HCT116 (cell line): ENCODE results near the gene MYL3. TPM values are rescaled to one million over a fixed set of nuclear protein-coding genes. Genes with fewer than 3 reads are reported as not detected.

ENCODE experiments used
- ATAC-seq: fragments of 200-7000 bp; cut with Tn5 transposase; 2 replicates; pipeline ENCODE4 v1.9.1; 2020; ENCODE audit warnings: mild to moderate bottlenecking, moderate library complexity
- BruUV-seq: library from RNA; stranded (reverse); fragments of 400-500 nt; replicated peaks from 2 replicates; lab custom pipeline; 2021; lab: Mats Ljungman, UMichigan
- CTCF ChIA-PET: fragments of 300-600 bp; sonication (Branson Sonifier 250); formaldehyde crosslinking; loops from one replicate; lab custom pipeline; 2021; ENCODE audit warnings: antibody characterized with exemption; lab: Charles Lee
- POLR2A ChIA-PET: fragments of 300-600, 350-600 bp; sonication (Branson Sonifier 250); formaldehyde crosslinking; loops from one replicate; lab custom pipeline; 2021; ENCODE audit warnings: antibody characterized with exemption; lab: Charles Lee
- RAD21 ChIA-PET, 2 experiments: fragments of 300-600 bp; sonication (Branson Sonifier 250); formaldehyde crosslinking; loops; one replicate each; lab custom pipeline; 2023; ENCODE audit warnings: low total read pairs in 2 of 2; ENCODE audit not compliant: uncharacterized antibody in 2 of 2, unreplicated experiment in 2 of 2, low non-redundant PET in 1 of 2; lab: Charles Lee
- DNase-seq: peaks from one replicate; pipeline ENCODE4 v3.0.0-alpha.2; 2010; ENCODE audit warnings: low read depth, low spot score
- H2AFZ ChIP-seq: fragments of 200-600 bp; shearing (Covaris generic), sonication (generic); 2 replicates; pipeline ENCODE4 v1.6.1; 2017; ENCODE audit warnings: low read depth, mixed run types, mixed read lengths, antibody characterized with exemption, low read length; ENCODE audit not compliant: poor library complexity, severe bottlenecking
- H3K27ac ChIP-seq: 2 replicates; pipeline ENCODE4 v1.5.1; 2012; ENCODE audit warnings: low read depth, low read length
- H3K27me3 ChIP-seq: fragments of 200-600 bp; sonication (generic); 2 replicates; pipeline ENCODE4 v1.6.1; 2016; ENCODE audit warnings: mixed run types, low read length, mixed read lengths; ENCODE audit not compliant: insufficient read depth
- H3K36me3 ChIP-seq, 2 experiments: fragments of 200-500 bp in 1 of 2; fragments of 200-600 bp in 1 of 2; sonication (Bioruptor generic) in 1 of 2; sonication (generic) in 1 of 2; 2 replicates each; pipeline versions ENCODE4 v1.5.1 to v1.6.1; 2014 to 2016; ENCODE audit warnings: low read length in 2 of 2, inconsistent platforms in 1 of 2, mixed read lengths in 1 of 2, mixed run types in 1 of 2; ENCODE audit not compliant: insufficient read depth in 2 of 2, control insufficient read depth in 1 of 2
- H3K4me1 ChIP-seq, 2 experiments: fragments of 200-600 bp in 1 of 2; sonication (generic) in 1 of 2; 2 replicates each; pipeline versions ENCODE4 v1.5.1 to v1.6.1; 2012 to 2017; ENCODE audit warnings: low read length in 2 of 2, inconsistent platforms in 1 of 2, mild to moderate bottlenecking in 1 of 2, mixed read lengths in 1 of 2, mixed run types in 1 of 2, moderate library complexity in 1 of 2; ENCODE audit not compliant: insufficient read depth in 2 of 2, control insufficient read depth in 1 of 2
- H3K4me2 ChIP-seq: fragments of 200-600 bp; sonication (generic); 2 replicates; pipeline ENCODE4 v1.6.1; 2017; ENCODE audit warnings: mixed run types, low read length, mixed read lengths
- H3K4me3 ChIP-seq, 2 experiments: fragments of 200-600 bp in 1 of 2; sonication (generic) in 1 of 2; replicated peaks in 1 of 2; 2 replicates each; pipeline ENCODE4 v1.5.1; 2011 to 2016; ENCODE audit warnings: low read length in 2 of 2, control low read depth in 1 of 2, low read depth in 1 of 2, mild to moderate bottlenecking in 1 of 2, mixed read lengths in 1 of 2, mixed run types in 1 of 2
- H3K79me2 ChIP-seq: fragments of 200-600 bp; sonication (generic); 2 replicates; pipeline ENCODE4 v1.6.1; 2017; ENCODE audit warnings: mild to moderate bottlenecking, mixed run types, low read length, moderate library complexity, mixed read lengths; ENCODE audit not compliant: insufficient read depth
- H3K9ac ChIP-seq: fragments of 200-600 bp; sonication (generic); 2 replicates; pipeline ENCODE4 v1.6.1; 2016; ENCODE audit warnings: low read length, mixed read lengths
- H3K9me2 ChIP-seq: fragments of 200-600 bp; sonication (generic), shearing (Covaris generic); 2 replicates; pipeline ENCODE4 v1.6.1; 2017; ENCODE audit warnings: mixed run types, mild to moderate bottlenecking, moderate library complexity; ENCODE audit not compliant: insufficient read depth
- H3K9me3 ChIP-seq, 2 experiments: fragments of 200-500 bp in 1 of 2; fragments of 200-600 bp in 1 of 2; sonication (Bioruptor generic) in 1 of 2; sonication (generic) in 1 of 2; 2 replicates each; pipeline ENCODE4 v1.6.1; 2014 to 2017; ENCODE audit warnings: low read length in 2 of 2, mixed read lengths in 2 of 2, inconsistent platforms in 1 of 2, low read depth in 1 of 2, mild to moderate bottlenecking in 1 of 2, mixed run types in 1 of 2, moderate library complexity in 1 of 2; ENCODE audit not compliant: control insufficient read depth in 1 of 2, insufficient read depth in 1 of 2
- H4K20me1 ChIP-seq: fragments of 200-600 bp; sonication (generic), shearing (Covaris generic); 2 replicates; pipeline ENCODE4 v1.6.1; 2017; ENCODE audit warnings: mixed run types, mild to moderate bottlenecking, moderate library complexity; ENCODE audit not compliant: insufficient read depth
- ATF3 ChIP-seq: IDR thresholded peaks from 2 replicates; pipeline ENCODE4 v1.6.1; 2012
- CBX3 ChIP-seq: IDR thresholded peaks from 2 replicates; pipeline ENCODE4 v1.6.1; 2012; ENCODE audit warnings: low read depth
- CEBPB ChIP-seq: IDR thresholded peaks from 2 replicates; pipeline ENCODE4 v1.6.1; 2012; ENCODE audit warnings: low read depth
- EGR1 ChIP-seq: IDR thresholded peaks from 2 replicates; pipeline ENCODE4 v1.6.1; 2012; ENCODE audit warnings: low read depth
- ELF1 ChIP-seq: IDR thresholded peaks from 2 replicates; pipeline ENCODE4 v1.6.1; 2012; ENCODE audit warnings: low read depth, borderline replicate concordance
- EZH2 ChIP-seq: fragments of 200-600 bp; sonication (generic); IDR thresholded peaks from 2 replicates; pipeline ENCODE4 v1.6.1; 2017; ENCODE audit warnings: antibody characterized with exemption, mixed run types
- EZH2phosphoT487 ChIP-seq: fragments of 200-600 bp; IDR thresholded peaks from 2 replicates; pipeline ENCODE4 v1.6.1; 2018; ENCODE audit warnings: antibody characterized with exemption, borderline replicate concordance
- FOSL1 ChIP-seq: IDR thresholded peaks from 2 replicates; pipeline ENCODE4 v1.6.1; 2012; ENCODE audit warnings: low read depth
- JUND ChIP-seq: IDR thresholded peaks from 2 replicates; pipeline ENCODE4 v1.6.1; 2012
- POLR2A ChIP-seq: IDR thresholded peaks from 2 replicates; pipeline ENCODE4 v1.7.0; 2011; ENCODE audit warnings: borderline replicate concordance; ENCODE audit not compliant: insufficient read depth, insufficient read length; ENCODE audit errors: extremely low read depth
- POLR2AphosphoS5 ChIP-seq: IDR thresholded peaks from 2 replicates; pipeline ENCODE4 v1.6.1; 2011; ENCODE audit warnings: mild to moderate bottlenecking, low read depth, low read length, moderate library complexity
- RAD21 ChIP-seq: IDR thresholded peaks from 2 replicates; pipeline ENCODE4 v1.6.1; 2012; ENCODE audit warnings: low read depth, mild to moderate bottlenecking
- SIN3A ChIP-seq: IDR thresholded peaks from 2 replicates; pipeline ENCODE4 v1.6.1; 2012; ENCODE audit warnings: low read depth
- SRF ChIP-seq: IDR thresholded peaks from 2 replicates; pipeline ENCODE4 v1.6.1; 2012; ENCODE audit warnings: low read depth
- TCF7L2 ChIP-seq: IDR thresholded peaks from 2 replicates; pipeline ENCODE4 v1.7.0; 2011; ENCODE audit warnings: borderline replicate concordance, inconsistent platforms; ENCODE audit not compliant: insufficient read depth, insufficient read length; ENCODE audit errors: extremely low read depth
- YY1 ChIP-seq: IDR thresholded peaks from 2 replicates; pipeline ENCODE4 v1.6.1; 2011; ENCODE audit warnings: low read length, low read depth, moderate library complexity, mild to moderate bottlenecking; ENCODE audit not compliant: insufficient replicate concordance; ENCODE audit errors: extremely low read depth
- ZFX ChIP-seq: fragments of 450-650 bp; IDR thresholded peaks from 2 replicates; pipeline ENCODE4 v1.6.1; 2017
- ZNF274 ChIP-seq: fragments of 200-500 bp; sonication (Bioruptor generic); IDR thresholded peaks from 2 replicates; pipeline ENCODE4 v1.6.1; 2014; ENCODE audit warnings: mild to moderate bottlenecking, low read depth, low read length, inconsistent platforms
- intact Hi-C: fragments of 100-400 bp; cut with micrococcal nuclease; formaldehyde crosslinking; loops from 2 replicates; pipeline ENCODE4 v1.10.0; 2022
- total RNA-seq: library from RNA; stranded (reverse); gene quantifications from one replicate; pipeline ENCODE4 v1.2.1, GENCODE V29; 2021; ENCODE audit not compliant: unreplicated experiment
- TF ChIP-seq, protein P1 (sequence below): IDR thresholded peaks from 2 replicates; pipeline ENCODE4 v1.6.1; 2011; ENCODE audit warnings: mild to moderate bottlenecking, low read length, moderate library complexity; ENCODE audit not compliant: insufficient replicate concordance; ENCODE audit errors: extremely low read depth
- TF ChIP-seq, protein P2 (sequence below): IDR thresholded peaks from 2 replicates; pipeline ENCODE4 v1.6.1; 2012; ENCODE audit warnings: low read depth

The MYL3 gene
- total RNA-seq, 1 experiment from 2014 or later, result not detected

DNA sequence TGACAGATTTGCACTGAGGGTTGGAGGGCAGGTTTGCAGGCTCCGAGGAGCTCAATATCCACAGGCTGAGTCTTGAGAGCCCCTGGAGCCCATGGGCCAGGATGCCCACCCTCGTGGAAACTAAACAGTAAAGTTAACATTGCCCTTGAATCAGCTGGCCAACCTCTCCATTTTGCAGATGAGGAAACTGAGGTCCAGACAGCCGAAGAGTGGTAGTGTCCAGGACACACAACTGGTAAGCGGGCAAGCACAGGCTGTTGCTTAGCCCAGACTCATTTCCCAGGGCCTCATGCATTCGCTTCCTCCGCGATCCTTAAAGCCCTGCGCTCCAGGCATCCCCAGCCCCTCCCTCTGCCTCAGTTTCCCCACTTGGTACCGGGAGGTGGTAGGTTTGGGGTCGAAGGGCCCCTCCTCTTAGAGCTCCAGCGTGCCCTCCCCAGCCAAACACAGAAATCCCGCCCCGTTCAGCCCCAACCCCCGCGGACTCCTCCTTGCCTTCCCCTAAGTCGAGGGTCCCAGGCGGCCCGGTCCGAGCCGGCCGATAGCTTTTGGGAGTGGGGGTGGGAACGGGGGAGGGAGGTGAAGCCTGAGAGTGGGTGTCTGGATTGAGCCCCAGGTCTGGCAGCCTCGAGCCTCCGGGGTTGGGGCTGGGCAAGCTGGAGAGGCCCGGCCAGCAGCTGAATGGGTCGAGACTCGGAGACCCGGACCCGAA lies 17.8 kb upstream of the MYL3 start:
- no peak for ATAC-seq
- RAD21 ChIA-PET, result no interaction called here
- POLR2A ChIA-PET, result no interaction called here
- H3K9me2 ChIP-seq, result no peaks in the 10 kb centered on the region
- no peaks in the 10 kb centered on the region for H3K27me3 ChIP-seq
- H3K79me2 ChIP-seq, result no peaks in the 10 kb centered on the region
- H3K4me1 ChIP-seq, result peaks cover 9 to 13% of the 10 kb centered on the region in 2 experiments
- BruUV-seq, result no TSS peak
- H4K20me1 ChIP-seq, result no peaks in the 10 kb centered on the region
- CTCF ChIA-PET, result no interaction called here
- H3K27ac ChIP-seq, result no peak overlapping the region
- TF ChIP-seq JUND (no peak), ELF1 (no peak), ZNF274 (no peak), POLR2A (no peak), EZH2 (no peak), SRF (no peak), ATF3 (no peak), RAD21 (no peak), TCF7L2 (no peak), SIN3A (no peak), YY1 (no peak), FOSL1 (no peak), ZFX (no peak), EGR1 (no peak), CBX3 (no peak), EZH2phosphoT487 (no peak), POLR2AphosphoS5 (no peak), CEBPB (no peak)
- TF ChIP-seq, protein P1, sequence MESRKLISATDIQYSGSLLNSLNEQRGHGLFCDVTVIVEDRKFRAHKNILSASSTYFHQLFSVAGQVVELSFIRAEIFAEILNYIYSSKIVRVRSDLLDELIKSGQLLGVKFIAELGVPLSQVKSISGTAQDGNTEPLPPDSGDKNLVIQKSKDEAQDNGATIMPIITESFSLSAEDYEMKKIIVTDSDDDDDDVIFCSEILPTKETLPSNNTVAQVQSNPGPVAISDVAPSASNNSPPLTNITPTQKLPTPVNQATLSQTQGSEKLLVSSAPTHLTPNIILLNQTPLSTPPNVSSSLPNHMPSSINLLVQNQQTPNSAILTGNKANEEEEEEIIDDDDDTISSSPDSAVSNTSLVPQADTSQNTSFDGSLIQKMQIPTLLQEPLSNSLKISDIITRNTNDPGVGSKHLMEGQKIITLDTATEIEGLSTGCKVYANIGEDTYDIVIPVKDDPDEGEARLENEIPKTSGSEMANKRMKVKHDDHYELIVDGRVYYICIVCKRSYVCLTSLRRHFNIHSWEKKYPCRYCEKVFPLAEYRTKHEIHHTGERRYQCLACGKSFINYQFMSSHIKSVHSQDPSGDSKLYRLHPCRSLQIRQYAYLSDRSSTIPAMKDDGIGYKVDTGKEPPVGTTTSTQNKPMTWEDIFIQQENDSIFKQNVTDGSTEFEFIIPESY, result no peak
- TF ChIP-seq, protein P2, sequence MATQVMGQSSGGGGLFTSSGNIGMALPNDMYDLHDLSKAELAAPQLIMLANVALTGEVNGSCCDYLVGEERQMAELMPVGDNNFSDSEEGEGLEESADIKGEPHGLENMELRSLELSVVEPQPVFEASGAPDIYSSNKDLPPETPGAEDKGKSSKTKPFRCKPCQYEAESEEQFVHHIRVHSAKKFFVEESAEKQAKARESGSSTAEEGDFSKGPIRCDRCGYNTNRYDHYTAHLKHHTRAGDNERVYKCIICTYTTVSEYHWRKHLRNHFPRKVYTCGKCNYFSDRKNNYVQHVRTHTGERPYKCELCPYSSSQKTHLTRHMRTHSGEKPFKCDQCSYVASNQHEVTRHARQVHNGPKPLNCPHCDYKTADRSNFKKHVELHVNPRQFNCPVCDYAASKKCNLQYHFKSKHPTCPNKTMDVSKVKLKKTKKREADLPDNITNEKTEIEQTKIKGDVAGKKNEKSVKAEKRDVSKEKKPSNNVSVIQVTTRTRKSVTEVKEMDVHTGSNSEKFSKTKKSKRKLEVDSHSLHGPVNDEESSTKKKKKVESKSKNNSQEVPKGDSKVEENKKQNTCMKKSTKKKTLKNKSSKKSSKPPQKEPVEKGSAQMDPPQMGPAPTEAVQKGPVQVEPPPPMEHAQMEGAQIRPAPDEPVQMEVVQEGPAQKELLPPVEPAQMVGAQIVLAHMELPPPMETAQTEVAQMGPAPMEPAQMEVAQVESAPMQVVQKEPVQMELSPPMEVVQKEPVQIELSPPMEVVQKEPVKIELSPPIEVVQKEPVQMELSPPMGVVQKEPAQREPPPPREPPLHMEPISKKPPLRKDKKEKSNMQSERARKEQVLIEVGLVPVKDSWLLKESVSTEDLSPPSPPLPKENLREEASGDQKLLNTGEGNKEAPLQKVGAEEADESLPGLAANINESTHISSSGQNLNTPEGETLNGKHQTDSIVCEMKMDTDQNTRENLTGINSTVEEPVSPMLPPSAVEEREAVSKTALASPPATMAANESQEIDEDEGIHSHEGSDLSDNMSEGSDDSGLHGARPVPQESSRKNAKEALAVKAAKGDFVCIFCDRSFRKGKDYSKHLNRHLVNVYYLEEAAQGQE, result no peak
- no peak overlapping the region for H3K4me3 ChIP-seq
- H2AFZ ChIP-seq, result no peak overlapping the region
- no peak overlapping the region for H3K4me2 ChIP-seq
- intact Hi-C loops, result no loop called here
- no peaks in the 10 kb centered on the region for H3K9me3 ChIP-seq
- no peak for DNase-seq
- H3K36me3 ChIP-seq, result no peaks in the 10 kb centered on the region
- H3K9ac ChIP-seq, result no peak overlapping the region
